GM10847 (cell line): ENCODE measurements around the gene PITPNC1.

ENCODE experiments used
- POLR2A ChIP-seq: IDR thresholded peaks from 2 replicates; pipeline ENCODE4 v1.6.1; 2011; ENCODE audit not compliant: insufficient read length; ENCODE audit errors: extremely low read depth

The PITPNC1 gene

GRCh38 chr17:67526700-67527099 is 149.6 kb downstream of the PITPNC1 start:
- TF ChIP-seq POLR2A: no peak

GRCh38 chr17:67528751-67529436 is 151.8 kb downstream of the PITPNC1 start:
- TF ChIP-seq POLR2A: no peak

GRCh38 chr17:67531291-67531690 is 154.2 kb downstream of the PITPNC1 start:
- no peak for TF ChIP-seq POLR2A

- no peak for TF ChIP-seq POLR2A
Observed at GRCh38 chr17:67532326-67532871, 155.3 kb downstream of the PITPNC1 start.

- TF ChIP-seq POLR2A: no peak
Observed at GRCh38 chr17:67534941-67535340, 157.9 kb downstream of the PITPNC1 start.

- TF ChIP-seq POLR2A: no peak
Observed at GRCh38 chr17:67542219-67543114, 165.4 kb downstream of the PITPNC1 start.

- TF ChIP-seq POLR2A: no peak
Observed at GRCh38 chr17:67544364-67544955, 167.4 kb downstream of the PITPNC1 start.

- no peak for TF ChIP-seq POLR2A
Observed at GRCh38 chr17:67546578-67547527, 169.8 kb downstream of the PITPNC1 start.

- TF ChIP-seq POLR2A: no peak
Observed at GRCh38 chr17:67548693-67549092, 171.6 kb downstream of the PITPNC1 start.

GRCh38 chr17:67549820-67550219 is 172.7 kb downstream of the PITPNC1 start:
- TF ChIP-seq POLR2A: no peak

GRCh38 chr17:67554634-67555033 is 177.6 kb downstream of the PITPNC1 start:
- no peak for TF ChIP-seq POLR2A

- no peak for TF ChIP-seq POLR2A
Observed at GRCh38 chr17:67555855-67556254, 178.8 kb downstream of the PITPNC1 start.

GRCh38 chr17:67557052-67557845 is 180.2 kb downstream of the PITPNC1 start:
- no peak for TF ChIP-seq POLR2A

- TF ChIP-seq POLR2A: no peak
Observed at GRCh38 chr17:67557921-67558320, 180.8 kb downstream of the PITPNC1 start.
